SJCRH30 (cell line): ENCODE measurements around the gene PXT1. TPM values are rescaled to one million over a fixed set of nuclear protein-coding genes. Genes with fewer than 3 reads are reported as not detected.
A peak's percentile ranks its signal among the peaks of the same experiment; 100 is the strongest.

Experiments used
- DNase-seq, 2 experiments: peaks; one replicate each; pipeline ENCODE4 v3.0.0-alpha.2; 2015 to 2020
- H3K27ac ChIP-seq: fragments of 250-450 bp; sonication (Bioruptor Pico); 2 replicates; pipeline ENCODE4 v1.5.1; 2020; ENCODE audit warnings: mild to moderate bottlenecking, moderate library complexity
- H3K27me3 ChIP-seq: fragments of 250-450 bp; sonication (Bioruptor Pico); 2 replicates; pipeline ENCODE4 v1.5.1; 2020; ENCODE audit warnings: mild to moderate bottlenecking, moderate library complexity
- H3K36me3 ChIP-seq: fragments of 250-450 bp; sonication (Bioruptor Pico); 2 replicates; pipeline ENCODE4 v1.5.1; 2020; ENCODE audit warnings: mild to moderate bottlenecking, moderate library complexity
- H3K4me1 ChIP-seq: fragments of 250-450 bp; sonication (Bioruptor Pico); 2 replicates; pipeline ENCODE4 v1.5.1; 2020; ENCODE audit warnings: mild to moderate bottlenecking, moderate library complexity
- H3K4me3 ChIP-seq: fragments of 250-450 bp; sonication (Bioruptor Pico); 2 replicates; pipeline ENCODE4 v1.5.1; 2020; ENCODE audit warnings: mild to moderate bottlenecking, moderate library complexity
- H3K9me3 ChIP-seq: fragments of 250-450 bp; sonication (Bioruptor Pico); replicated peaks from 2 replicates; pipeline ENCODE4 v1.5.1; 2020; ENCODE audit warnings: mild to moderate bottlenecking, moderate library complexity
- total RNA-seq: library from RNA; depleted of rRNA; stranded (reverse); fragments of >200 nt; shearing (Covaris generic); gene quantifications from 2 replicates; pipeline ENCODE4 v1.2.3, GENCODE V29; 2014

PXT1 gene
- total RNA-seq, 1 experiment from 2014 or later, result not detected

GRCh38 chr6:36387440-36388303 is 55.0 kb downstream of the PXT1 start, which contains the start of gene ETV7:
ETV7 (minus strand) TSS chr6:36387669; CDS start chr6:36387541, 128 bp downstream.
- no peak for DNase-seq
- H3K27ac ChIP-seq, result no peak within 1 kb of the TSS

GRCh38 chr6:36386495-36387439 is 55.9 kb downstream of the PXT1 start:
- no peaks in the 10 kb centered on the region for H3K36me3 ChIP-seq
- no peaks in the 10 kb centered on the region for H3K4me1 ChIP-seq
- no peak overlapping the region for H3K27ac ChIP-seq
- no peaks in the 10 kb centered on the region for H3K27me3 ChIP-seq
- no peaks in the 10 kb centered on the region for H3K9me3 ChIP-seq
- peak overlapping the region; percentile 41 for H3K4me3 ChIP-seq
- peak in 1 of 2 experiments; percentile 37 for DNase-seq

More at GRCh38 chr6:36387440-36388303, 55.0 kb downstream of the PXT1 start, which contains the start of gene ETV7:
- no peaks in the 10 kb centered on the region for H3K4me1 ChIP-seq
- H3K9me3 ChIP-seq, result no peaks in the 10 kb centered on the region
- H3K4me3 ChIP-seq, result peak within 1 kb of the TSS; percentile 41
- H3K27me3 ChIP-seq, result no peaks in the 10 kb centered on the region
- no peaks in the 10 kb centered on the region for H3K36me3 ChIP-seq

- H3K27ac ChIP-seq, result no peak overlapping the region
- no peaks in the 10 kb centered on the region for H3K4me1 ChIP-seq
- no peak overlapping the region for H3K4me3 ChIP-seq
- no peaks in the 10 kb centered on the region for H3K27me3 ChIP-seq
- no peaks in the 10 kb centered on the region for H3K36me3 ChIP-seq
- H3K9me3 ChIP-seq, result no peaks in the 10 kb centered on the region
- DNase-seq, result no peak
These were observed 58.6 kb downstream of the PXT1 start for GRCh38 chr6:36384095-36384494.

- Histone ChIP-seq H3K27me3 (no peaks in the 10 kb centered on the region), H3K4me1 (no peaks in the 10 kb centered on the region), H3K9me3 (no peaks in the 10 kb centered on the region), H3K36me3 (no peaks in the 10 kb centered on the region), H3K27ac (no peak overlapping the region), H3K4me3 (no peak overlapping the region)
- no peak for DNase-seq
These were observed 59.0 kb downstream of the PXT1 start for GRCh38 chr6:36383606-36384005.

GRCh38 chr6:36382976-36383375 is 59.7 kb downstream of the PXT1 start:
- Histone ChIP-seq H3K27ac (no peak overlapping the region), H3K4me3 (no peak overlapping the region), H3K36me3 (no peaks in the 10 kb centered on the region), H3K4me1 (no peaks in the 10 kb centered on the region), H3K9me3 (no peaks in the 10 kb centered on the region), H3K27me3 (no peaks in the 10 kb centered on the region)
- no peak for DNase-seq

GRCh38 chr6:36381502-36382389 is 60.9 kb downstream of the PXT1 start:
- no peaks in the 10 kb centered on the region for H3K36me3 ChIP-seq
- no peaks in the 10 kb centered on the region for H3K4me1 ChIP-seq
- no peak for DNase-seq
- H3K27me3 ChIP-seq, result no peaks in the 10 kb centered on the region
- H3K9me3 ChIP-seq, result no peaks in the 10 kb centered on the region
- no peak overlapping the region for H3K4me3 ChIP-seq
- no peak overlapping the region for H3K27ac ChIP-seq

GRCh38 chr6:36380166-36380565 is 62.5 kb downstream of the PXT1 start:
- Histone ChIP-seq H3K4me1 (no peaks in the 10 kb centered on the region), H3K9me3 (no peaks in the 10 kb centered on the region), H3K27me3 (no peaks in the 10 kb centered on the region), H3K36me3 (no peaks in the 10 kb centered on the region), H3K27ac (no peak overlapping the region), H3K4me3 (no peak overlapping the region)
- no peak for DNase-seq

- no peak overlapping the region for H3K27ac ChIP-seq
- no peak overlapping the region for H3K4me3 ChIP-seq
- H3K36me3 ChIP-seq, result no peaks in the 10 kb centered on the region
- no peaks in the 10 kb centered on the region for H3K9me3 ChIP-seq
- DNase-seq, result no peak
- no peaks in the 10 kb centered on the region for H3K4me1 ChIP-seq
- no peaks in the 10 kb centered on the region for H3K27me3 ChIP-seq
These were observed 63.7 kb downstream of the PXT1 start for GRCh38 chr6:36378936-36379335.

GRCh38 chr6:36378243-36378920 is 64.3 kb downstream of the PXT1 start:
- no peak for DNase-seq
- no peak overlapping the region for H3K4me3 ChIP-seq
- no peaks in the 10 kb centered on the region for H3K9me3 ChIP-seq
- H3K27me3 ChIP-seq, result no peaks in the 10 kb centered on the region
- no peak overlapping the region for H3K27ac ChIP-seq
- no peaks in the 10 kb centered on the region for H3K4me1 ChIP-seq
- H3K36me3 ChIP-seq, result no peaks in the 10 kb centered on the region

- H3K9me3 ChIP-seq, result no peaks in the 10 kb centered on the region
- no peaks in the 10 kb centered on the region for H3K36me3 ChIP-seq
- no peaks in the 10 kb centered on the region for H3K4me1 ChIP-seq
- no peak for DNase-seq
- no peaks in the 10 kb centered on the region for H3K27me3 ChIP-seq
- H3K27ac ChIP-seq, result no peak overlapping the region
- H3K4me3 ChIP-seq, result no peak overlapping the region
These were observed 65.1 kb downstream of the PXT1 start for GRCh38 chr6:36377594-36377993.

- Histone ChIP-seq H3K9me3 (no peaks in the 10 kb centered on the region), H3K27ac (no peak overlapping the region), H3K4me1 (no peaks in the 10 kb centered on the region), H3K4me3 (no peak overlapping the region), H3K27me3 (no peaks in the 10 kb centered on the region), H3K36me3 (no peaks in the 10 kb centered on the region)
- DNase-seq, result no peak
These were observed 65.9 kb downstream of the PXT1 start for GRCh38 chr6:36376742-36377141.

GRCh38 chr6:36376183-36376582 is 66.5 kb downstream of the PXT1 start:
- no peak for DNase-seq
- H3K9me3 ChIP-seq, result no peaks in the 10 kb centered on the region
- H3K36me3 ChIP-seq, result no peaks in the 10 kb centered on the region
- H3K4me3 ChIP-seq, result no peak overlapping the region
- H3K27me3 ChIP-seq, result no peaks in the 10 kb centered on the region
- no peak overlapping the region for H3K27ac ChIP-seq
- no peaks in the 10 kb centered on the region for H3K4me1 ChIP-seq

GRCh38 chr6:36375644-36376155 is 67.0 kb downstream of the PXT1 start:
- Histone ChIP-seq H3K27me3 (no peaks in the 10 kb centered on the region), H3K36me3 (no peaks in the 10 kb centered on the region), H3K4me1 (no peaks in the 10 kb centered on the region), H3K27ac (no peak overlapping the region), H3K4me3 (no peak overlapping the region), H3K9me3 (no peaks in the 10 kb centered on the region)
- no peak for DNase-seq
